Esophagus (tissue), 2 donors: Measurements from ENCODE around the gene ACVR1B. TPM values are rescaled to one million over a fixed set of nuclear protein-coding genes. Genes with fewer than 3 reads are reported as not detected.

Experiments
- H3K27ac ChIP-seq, 2 donors: one replicate each; pipeline ENCODE4 v1.5.1; 2013; ENCODE audit warnings: low read depth in 2 of 2, mild to moderate bottlenecking in 2 of 2, inconsistent platforms in 1 of 2, low read length in 1 of 2, moderate library complexity in 1 of 2
- H3K27me3 ChIP-seq, 2 donors: one replicate each; pipeline ENCODE4 v1.6.1; 2013; ENCODE audit warnings: low read length in 2 of 2, control low read depth in 1 of 2, mild to moderate bottlenecking in 1 of 2; ENCODE audit not compliant: insufficient read depth in 2 of 2, control insufficient read depth in 1 of 2
- H3K36me3 ChIP-seq, 2 donors: one replicate each; pipeline ENCODE4 v1.6.1; 2013; ENCODE audit warnings: low read length in 1 of 2; ENCODE audit not compliant: control insufficient read depth in 2 of 2, insufficient read depth in 2 of 2
- H3K4me1 ChIP-seq, 2 donors: one replicate each; pipeline ENCODE4 v1.6.1; 2013; ENCODE audit warnings: low read length in 1 of 2; ENCODE audit not compliant: control insufficient read depth in 2 of 2, insufficient read depth in 2 of 2
- H3K4me3 ChIP-seq, 2 donors: one replicate each; pipeline ENCODE4 v1.5.1; 2013; ENCODE audit warnings: low read length in 2 of 2, mild to moderate bottlenecking in 2 of 2, low read depth in 1 of 2, moderate library complexity in 1 of 2
- H3K9me3 ChIP-seq, 2 donors: one replicate each; pipeline ENCODE4 v1.6.1; 2013; ENCODE audit warnings: mild to moderate bottlenecking in 2 of 2, low read depth in 1 of 2, low read length in 1 of 2, moderate library complexity in 1 of 2; ENCODE audit not compliant: control insufficient read depth in 2 of 2, insufficient read depth in 1 of 2
- WGBS, 2 donors: extraction: QIAGEN DNeasy Blood & Tissue Kit; methylation state at CpG; one replicate each; pipeline ENCODE4 v1.1.7; 2013; 5-methylcytosine and 5-hydroxymethylcytosine counted together
- polyA plus RNA-seq, 2 donors: library from polyadenylated mRNA; stranded (reverse); fragments of 200-250 nt; gene quantifications; one replicate each; pipeline ENCODE4 v1.2.3, GENCODE V29; 2013
- donor health status: healthy with polysubstance abuse.
- donor health status: Bipolar disorder and iron deficiency.

The ACVR1B gene
- polyA plus RNA-seq, 2 donors, result 11.6 to 12.4 TPM

GRCh38 chr12:51917041-51917590 lies 34.4 kb upstream of the ACVR1B start:
- no peak overlapping the region for H3K4me3 ChIP-seq
- 86 to 87% methylated on average over 10 of the region's 10 CpGs for WGBS, 2 donors
- H3K9me3 ChIP-seq, result no peaks in the 10 kb centered on the region
- no peaks in the 10 kb centered on the region for H3K4me1 ChIP-seq
- H3K27me3 ChIP-seq, result no peaks in the 10 kb centered on the region
- peaks cover 0 to 2% of the 10 kb centered on the region in 2 donors for H3K36me3 ChIP-seq
- peak overlapping the region in 1 of 2 donors; percentile 22 for H3K27ac ChIP-seq

- Histone ChIP-seq H3K36me3 (peaks cover 0 to 2% of the 10 kb centered on the region in 2 donors), H3K4me1 (peaks cover 0 to 4% of the 10 kb centered on the region in 2 donors), H3K4me3 (no peak overlapping the region), H3K27me3 (no peaks in the 10 kb centered on the region), H3K27ac (peak overlapping the region in 1 of 2 donors; percentile 56), H3K9me3 (no peaks in the 10 kb centered on the region)
- 56 to 66% methylated on average over 16 of the region's 16 CpGs for whole genome bisulfite sequencing, 2 donors
Observed at GRCh38 chr12:51917746-51918453, 33.6 kb upstream of the ACVR1B start.

GRCh38 chr12:51920046-51920445 lies 31.5 kb upstream of the ACVR1B start:
- peaks cover 0 to 9% of the 10 kb centered on the region in 2 donors for H3K4me1 ChIP-seq
- 85% methylated on average over 2 of the region's 2 CpGs for WGBS, 2 donors
- no peaks in the 10 kb centered on the region for H3K27me3 ChIP-seq
- H3K4me3 ChIP-seq, result no peak overlapping the region
- H3K36me3 ChIP-seq, result peaks cover 0 to 2% of the 10 kb centered on the region in 2 donors
- H3K9me3 ChIP-seq, result no peaks in the 10 kb centered on the region
- H3K27ac ChIP-seq, result no peak overlapping the region

- no peak overlapping the region for H3K27ac ChIP-seq
- WGBS, 2 donors, result 78 to 83% methylated on average over 7 of the region's 7 CpGs
- no peak overlapping the region for H3K4me3 ChIP-seq
- H3K4me1 ChIP-seq, result peaks cover 0 to 9% of the 10 kb centered on the region in 2 donors
- no peaks in the 10 kb centered on the region for H3K27me3 ChIP-seq
- no peaks in the 10 kb centered on the region for H3K9me3 ChIP-seq
- no peaks in the 10 kb centered on the region for H3K36me3 ChIP-seq
Observed at GRCh38 chr12:51921017-51921725, 30.3 kb upstream of the ACVR1B start.

GRCh38 chr12:51922146-51922545 lies 29.4 kb upstream of the ACVR1B start:
- no peaks in the 10 kb centered on the region for H3K27me3 ChIP-seq
- peak overlapping the region; percentile 46 to 67 for H3K27ac ChIP-seq
- WGBS, 2 donors, result 89 to 91% methylated on average over 2 of the region's 2 CpGs
- no peak overlapping the region for H3K4me3 ChIP-seq
- no peaks in the 10 kb centered on the region for H3K9me3 ChIP-seq
- no peaks in the 10 kb centered on the region for H3K36me3 ChIP-seq
- H3K4me1 ChIP-seq, result peaks cover 0 to 9% of the 10 kb centered on the region in 2 donors

- Histone ChIP-seq H3K9me3 (no peaks in the 10 kb centered on the region), H3K4me3 (no peak overlapping the region)
- 54 to 62% methylated on average over 16 of the region's 16 CpGs for WGBS, 2 donors
Observed at GRCh38 chr12:51922762-51923505, 28.6 kb upstream of the ACVR1B start.

GRCh38 chr12:51923506-51924365 lies 27.8 kb upstream of the ACVR1B start:
- no peaks in the 10 kb centered on the region for H3K27me3 ChIP-seq
- no peaks in the 10 kb centered on the region for H3K36me3 ChIP-seq
- peaks cover 0 to 9% of the 10 kb centered on the region in 2 donors for H3K4me1 ChIP-seq
- H3K9me3 ChIP-seq, result no peaks in the 10 kb centered on the region
- 30 to 32% methylated on average over 28 to 31 of the region's 31 CpGs for WGBS, 2 donors
- no peak overlapping the region for H3K4me3 ChIP-seq
- H3K27ac ChIP-seq, result peak overlapping the region; percentile 67 to 70

More at GRCh38 chr12:51922762-51923505, 28.6 kb upstream of the ACVR1B start:
- no peaks in the 10 kb centered on the region for H3K36me3 ChIP-seq
- peak overlapping the region; percentile 67 to 70 for H3K27ac ChIP-seq
- no peaks in the 10 kb centered on the region for H3K27me3 ChIP-seq
- H3K4me1 ChIP-seq, result peaks cover 0 to 9% of the 10 kb centered on the region in 2 donors

GRCh38 chr12:51924551-51925319 lies 26.8 kb upstream of the ACVR1B start:
- H3K27me3 ChIP-seq, result no peaks in the 10 kb centered on the region
- peaks cover 0 to 9% of the 10 kb centered on the region in 2 donors for H3K4me1 ChIP-seq
- no peak overlapping the region for H3K4me3 ChIP-seq
- H3K36me3 ChIP-seq, result no peaks in the 10 kb centered on the region
- H3K9me3 ChIP-seq, result no peaks in the 10 kb centered on the region
- 77 to 86% methylated on average over 5 of the region's 5 CpGs for WGBS, 2 donors
- H3K27ac ChIP-seq, result no peak overlapping the region
